SK-N-MC (cell line): ENCODE measurements around the gene LRRC15.

Experiments used
- DNase-seq: peaks from one replicate; pipeline ENCODE4 v3.0.0-alpha.2; 2011; ENCODE audit warnings: low read depth, low spot score
- H3K27ac ChIP-seq: fragments of 200-600 bp; sonication (generic); 2 replicates; pipeline ENCODE4 v1.5.1; 2016; ENCODE audit warnings: mixed run types
- H3K36me3 ChIP-seq: fragments of 200-600 bp; sonication (generic); 2 replicates; pipeline ENCODE4 v1.6.1; 2017; ENCODE audit warnings: antibody characterized with exemption, low read length, mixed read lengths; ENCODE audit not compliant: insufficient read depth
- H3K4me3 ChIP-seq: fragments of 200-600 bp; sonication (generic); 2 replicates; pipeline ENCODE4 v1.5.1; 2016
- H3K9ac ChIP-seq: fragments of 200-600 bp; sonication (generic); 2 replicates; pipeline ENCODE4 v1.8.0; 2017; ENCODE audit warnings: mixed run types, mixed read lengths; ENCODE audit not compliant: insufficient read length
- H3K9me3 ChIP-seq: fragments of 200-600 bp; sonication (generic); 2 replicates; pipeline ENCODE4 v1.6.1; 2017; ENCODE audit warnings: low read depth, mild to moderate bottlenecking, antibody characterized with exemption, low read length, moderate library complexity, mixed read lengths
- EZH2 ChIP-seq: fragments of 200-600 bp; sonication (generic); IDR thresholded peaks from one replicate; pipeline ENCODE4 v1.6.1; 2017; ENCODE audit warnings: antibody characterized with exemption
- FOXP2 ChIP-seq: optimal IDR thresholded peaks from 2 replicates; pipeline ENCODE3; 2011; ENCODE audit warnings: mild to moderate bottlenecking, moderate library complexity; ENCODE audit not compliant: insufficient read depth; ENCODE audit errors: extremely low read length, control extremely low read depth
- POLR2AphosphoS5 ChIP-seq: IDR thresholded peaks from 2 replicates; pipeline ENCODE4 v1.6.1; 2012; ENCODE audit warnings: mild to moderate bottlenecking, low read depth, low read length, borderline replicate concordance

The LRRC15 gene

DNA sequence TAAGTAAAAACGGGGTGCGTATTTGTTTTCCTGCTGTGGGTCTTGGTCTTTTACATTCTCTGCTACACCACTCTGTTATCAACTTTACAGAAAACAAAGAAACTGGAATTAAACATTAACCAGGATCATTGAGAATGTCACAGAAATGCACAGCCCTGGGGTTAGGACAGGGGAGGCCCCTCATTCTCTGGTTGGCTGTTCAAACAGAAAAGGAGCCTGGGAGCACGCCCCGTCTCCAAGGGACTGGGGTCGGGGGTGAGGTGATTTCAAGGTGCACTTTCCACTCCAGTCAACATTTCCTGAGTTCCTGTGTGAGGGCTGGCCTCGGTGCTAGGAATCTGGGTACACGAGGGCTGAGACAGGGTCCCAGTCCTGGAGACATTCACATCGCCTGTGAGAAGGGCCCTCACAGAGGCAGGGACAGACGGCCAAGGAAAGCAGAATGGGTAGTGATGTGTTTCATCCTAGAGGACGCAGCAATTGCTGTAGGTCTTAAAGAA is 48.7 kb downstream of the LRRC15 start:
- peaks cover 16% of the 10 kb centered on the region; the same call in 1 of the 2 replicates for H3K9me3 ChIP-seq
- DNase-seq: no peak
- no peak for TF ChIP-seq EZH2
- TF ChIP-seq POLR2AphosphoS5: no peak
- H3K36me3 ChIP-seq: no peaks in the 10 kb centered on the region
- no peak overlapping the region for H3K27ac ChIP-seq
- no peak overlapping the region for H3K9ac ChIP-seq
- H3K4me3 ChIP-seq: no peak overlapping the region

DNA sequence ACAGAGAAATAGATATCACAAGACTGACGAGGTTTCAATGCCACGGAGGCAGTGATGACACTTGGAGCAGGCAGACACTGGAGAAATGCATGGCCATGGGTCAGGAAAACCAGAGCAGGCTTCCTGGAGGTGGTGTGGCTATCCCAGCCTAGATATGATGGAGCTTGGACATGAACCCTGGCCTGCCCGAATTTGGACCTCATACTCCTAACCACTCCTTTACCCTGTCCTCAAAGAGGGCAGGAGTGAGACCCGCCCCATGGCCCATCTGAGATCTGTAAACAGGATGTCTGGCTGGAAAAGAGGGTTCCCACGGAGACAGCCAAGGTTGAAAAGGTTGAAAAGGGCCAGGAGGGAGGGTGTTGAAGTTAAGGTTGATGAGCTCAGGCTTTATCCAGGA is 49.4 kb downstream of the LRRC15 start:
- Histone ChIP-seq H3K9ac (no peak overlapping the region), H3K27ac (no peak overlapping the region), H3K9me3 (peaks cover 16% of the 10 kb centered on the region; the same call in 1 of the 2 replicates), H3K36me3 (no peaks in the 10 kb centered on the region), H3K4me3 (no peak overlapping the region)
- DNase-seq: no peak
- TF ChIP-seq EZH2 (no peak), POLR2AphosphoS5 (no peak), FOXP2 (no peak)

DNA sequence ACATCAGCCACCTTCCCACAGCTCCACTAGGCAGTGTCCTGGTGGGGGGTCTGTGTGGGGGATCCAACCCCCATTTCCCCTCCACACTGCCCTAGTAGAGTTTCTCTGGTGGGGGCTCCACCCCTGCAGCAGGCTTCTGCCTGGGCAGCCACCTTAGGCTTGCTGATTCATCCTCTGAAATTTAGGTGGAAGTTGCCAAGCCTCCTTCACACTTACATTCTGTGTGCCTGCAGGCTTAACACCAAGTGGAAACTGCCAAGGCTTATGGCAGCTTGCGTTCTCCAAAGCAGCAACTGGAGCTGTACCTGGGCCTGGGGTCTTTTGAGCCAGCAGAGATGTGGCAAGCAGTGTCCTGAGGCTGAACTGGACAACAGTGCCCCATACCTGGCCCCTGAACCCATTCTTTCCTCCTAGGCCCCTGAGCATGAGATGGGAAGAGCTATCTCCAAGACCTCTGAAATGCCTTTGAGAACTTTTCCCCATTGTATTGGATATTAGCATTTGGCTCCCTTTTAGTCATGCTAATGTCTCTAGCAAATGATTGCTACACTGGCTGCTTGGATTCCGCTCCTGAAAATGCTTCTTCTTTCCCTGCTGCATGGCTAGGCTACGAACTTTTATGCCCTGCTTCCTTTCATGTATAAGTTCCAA is 50.9 kb downstream of the LRRC15 start:
- no peak overlapping the region for H3K4me3 ChIP-seq
- H3K9me3 ChIP-seq: peaks cover 16% of the 10 kb centered on the region; the same call in 1 of the 2 replicates
- TF ChIP-seq POLR2AphosphoS5: no peak
- TF ChIP-seq FOXP2: no peak
- no peak for TF ChIP-seq EZH2
- no peak overlapping the region for H3K9ac ChIP-seq
- no peak overlapping the region for H3K27ac ChIP-seq
- H3K36me3 ChIP-seq: no peaks in the 10 kb centered on the region
- no peak for DNase-seq

DNA sequence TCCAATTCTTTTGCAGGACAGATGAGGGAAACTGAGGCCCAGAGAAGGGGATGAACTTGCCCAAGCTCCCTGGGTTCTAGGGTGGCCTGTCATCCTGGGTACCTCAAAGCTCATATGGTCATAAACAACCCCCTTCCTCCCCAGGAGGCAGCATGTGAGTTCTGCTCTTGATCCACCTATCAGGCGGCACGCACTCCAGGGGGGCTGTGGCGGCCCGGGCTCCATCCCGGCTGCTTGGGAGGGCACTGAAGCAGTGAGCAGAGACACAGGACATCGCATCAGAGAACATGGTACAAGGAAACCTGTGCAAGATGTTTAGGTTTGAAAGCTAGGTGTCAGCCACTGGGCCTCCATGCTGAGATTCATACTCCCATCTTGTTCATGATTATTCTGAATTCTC is 52.6 kb downstream of the LRRC15 start:
- peak overlapping the region; percentile 33; the same call in 1 of the 2 replicates for H3K27ac ChIP-seq
- no peak for DNase-seq
- peaks cover 16% of the 10 kb centered on the region; the same call in 1 of the 2 replicates for H3K9me3 ChIP-seq
- TF ChIP-seq FOXP2: no peak
- TF ChIP-seq EZH2: no peak
- no peak overlapping the region for H3K4me3 ChIP-seq
- no peak overlapping the region for H3K9ac ChIP-seq
- H3K36me3 ChIP-seq: no peaks in the 10 kb centered on the region

DNA sequence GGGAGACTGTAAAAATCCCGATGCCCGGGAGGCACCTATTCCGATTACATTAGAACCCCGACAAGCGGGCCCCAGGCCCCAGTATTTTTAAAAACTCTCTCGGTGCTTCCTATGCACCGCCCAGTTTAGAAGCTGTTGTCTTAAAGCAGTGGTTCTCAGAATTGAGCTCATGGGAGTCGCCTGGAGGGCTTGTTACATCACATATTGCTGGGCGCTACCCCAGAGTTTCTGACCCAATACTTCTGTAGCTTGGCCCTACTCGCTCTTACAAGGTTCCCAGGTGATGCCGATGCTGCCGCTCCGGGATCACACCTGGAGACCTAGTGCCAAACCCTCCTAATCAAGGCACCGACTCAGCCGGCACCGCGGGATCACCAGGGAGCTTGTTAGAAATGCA is 53.6 kb downstream of the LRRC15 start:
- DNase-seq: no peak
- H3K27ac ChIP-seq: peak overlapping the region; percentile 28
- peaks cover 16% of the 10 kb centered on the region; the same call in 1 of the 2 replicates for H3K9me3 ChIP-seq
- peak overlapping the region; percentile 80 for H3K4me3 ChIP-seq
- no peaks in the 10 kb centered on the region for H3K36me3 ChIP-seq
- TF ChIP-seq FOXP2 (no peak), POLR2AphosphoS5 (no peak), EZH2 (no peak)
- no peak overlapping the region for H3K9ac ChIP-seq

DNA sequence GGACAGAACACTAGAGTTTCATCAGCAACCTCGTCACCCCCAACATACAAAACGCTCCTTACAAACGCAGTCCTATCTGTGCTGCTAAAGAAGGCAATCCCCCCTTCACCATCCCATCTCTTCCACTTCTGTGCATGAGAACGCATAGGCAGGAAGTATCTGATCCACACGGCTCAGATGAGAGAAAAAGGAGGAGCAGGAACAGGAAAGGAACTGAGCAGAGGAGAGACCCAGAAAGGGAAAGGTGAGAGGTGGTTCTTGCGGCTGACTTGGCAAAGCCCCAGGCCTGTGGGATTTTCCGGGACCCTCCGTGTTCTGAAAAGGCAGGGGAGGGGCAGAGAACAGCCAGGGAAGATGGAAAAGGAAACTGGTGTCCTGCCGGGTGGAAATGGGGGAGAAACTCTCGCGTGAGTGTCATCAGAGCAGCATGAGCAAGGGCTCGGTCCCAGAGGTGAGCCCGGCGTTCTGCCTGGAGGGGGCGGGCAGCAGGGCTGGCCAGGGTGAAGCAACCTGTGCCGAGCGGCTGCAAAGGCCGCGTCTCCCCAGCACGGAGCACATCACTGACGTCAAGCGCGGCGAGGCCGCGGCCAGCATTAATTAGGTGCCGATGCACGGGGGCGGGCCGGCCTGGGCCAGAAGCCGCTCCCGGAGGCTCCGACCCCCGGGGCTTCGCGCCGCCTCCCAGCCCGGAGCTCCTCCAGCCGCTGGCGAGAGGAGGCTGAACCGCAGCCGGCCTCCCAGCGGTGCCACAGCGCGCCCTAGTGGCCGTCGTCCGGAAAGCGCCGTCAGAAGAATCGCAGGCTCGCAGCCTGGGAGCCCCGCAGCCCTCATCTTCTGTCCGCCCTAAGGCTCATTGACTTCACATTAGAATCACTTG is 54.2 kb downstream of the LRRC15 start:
- H3K9ac ChIP-seq: peak overlapping the region; percentile 71
- H3K36me3 ChIP-seq: no peaks in the 10 kb centered on the region
- peak overlapping the region; percentile 92 for H3K27ac ChIP-seq
- peak; percentile 71 for DNase-seq
- no peak; the same call in 1 of the 2 replicates for TF ChIP-seq POLR2AphosphoS5
- TF ChIP-seq FOXP2: peak; percentile 89
- peaks cover 16% of the 10 kb centered on the region; the same call in 1 of the 2 replicates for H3K9me3 ChIP-seq
- H3K4me3 ChIP-seq: peak overlapping the region; percentile 80

DNA sequence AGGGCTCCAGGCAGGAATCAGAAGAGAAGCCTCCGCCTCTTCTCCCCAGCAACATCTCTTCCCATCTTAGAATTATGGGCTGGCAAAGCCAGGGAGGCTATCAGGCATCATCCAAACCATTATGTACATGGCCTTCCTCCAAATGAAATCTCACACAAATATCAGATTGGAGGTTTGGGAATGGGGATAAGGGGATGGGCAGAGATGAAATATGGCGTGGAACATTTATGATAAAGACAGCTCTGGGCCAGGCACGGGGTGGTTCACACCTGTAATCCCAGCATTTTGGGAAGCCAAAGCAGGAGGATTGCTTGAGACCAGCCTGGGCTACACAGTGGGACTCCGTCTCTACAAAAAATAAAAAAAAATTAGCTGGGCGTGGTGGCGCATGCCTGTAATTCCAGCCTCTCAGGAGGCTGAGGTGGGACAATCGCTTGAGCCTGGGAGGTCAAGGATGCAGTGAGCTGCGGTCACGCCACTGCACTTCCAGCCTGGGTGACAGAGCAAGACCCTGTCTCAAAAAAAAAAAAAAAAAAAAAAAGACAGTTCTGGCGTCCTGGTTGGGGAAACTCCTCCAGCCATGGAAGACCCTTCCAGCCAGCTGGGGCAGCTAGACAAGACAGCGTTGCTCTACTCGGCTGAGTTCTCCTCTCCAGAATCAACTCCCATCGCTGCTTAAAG is 55.0 kb downstream of the LRRC15 start:
- no peak for TF ChIP-seq POLR2AphosphoS5
- TF ChIP-seq FOXP2: no peak
- TF ChIP-seq EZH2: no peak
- DNase-seq: no peak
- H3K4me3 ChIP-seq: peak overlapping the region; percentile 80
- peak overlapping the region; percentile 92 for H3K27ac ChIP-seq
- H3K9ac ChIP-seq: peak overlapping the region; percentile 71
- H3K36me3 ChIP-seq: no peaks in the 10 kb centered on the region
- peaks cover 16% of the 10 kb centered on the region; the same call in 1 of the 2 replicates for H3K9me3 ChIP-seq
